LNCAP (cell line): ENCODE results near the gene LVRN.

ENCODE experiments used
- CTCF ChIP-seq: fragments of 450-650 bp; IDR thresholded peaks from 2 replicates; pipeline ENCODE4 v1.5.1; 2017; ENCODE audit warnings: mild to moderate bottlenecking

LVRN gene

GRCh38 chr5:115952588-115952987 lies 9.7 kb upstream of the LVRN start:
- no peak for TF ChIP-seq CTCF

GRCh38 chr5:115954144-115954543 lies 8.1 kb upstream of the LVRN start:
- no peak for TF ChIP-seq CTCF

DNA sequence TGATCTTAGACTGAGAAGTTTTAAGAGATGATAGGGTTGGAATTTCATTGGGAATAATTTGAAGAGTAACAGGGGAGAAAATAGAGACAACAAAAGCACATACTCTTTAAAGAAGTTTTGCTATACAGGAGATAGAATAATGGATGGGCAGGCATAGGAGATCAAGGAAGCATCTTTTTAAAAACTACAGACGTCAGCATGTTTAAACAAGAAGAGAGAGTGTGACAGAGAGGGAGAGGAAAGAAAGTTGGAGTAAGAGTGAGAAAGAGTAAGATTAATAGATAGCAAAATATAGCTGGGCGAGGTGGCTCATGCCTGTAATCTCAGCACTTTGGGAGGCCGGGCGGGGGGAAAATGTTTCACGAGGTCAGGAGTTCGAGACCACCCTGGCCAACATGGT lies 5.3 kb upstream of the LVRN start:
- no peak for TF ChIP-seq CTCF

DNA sequence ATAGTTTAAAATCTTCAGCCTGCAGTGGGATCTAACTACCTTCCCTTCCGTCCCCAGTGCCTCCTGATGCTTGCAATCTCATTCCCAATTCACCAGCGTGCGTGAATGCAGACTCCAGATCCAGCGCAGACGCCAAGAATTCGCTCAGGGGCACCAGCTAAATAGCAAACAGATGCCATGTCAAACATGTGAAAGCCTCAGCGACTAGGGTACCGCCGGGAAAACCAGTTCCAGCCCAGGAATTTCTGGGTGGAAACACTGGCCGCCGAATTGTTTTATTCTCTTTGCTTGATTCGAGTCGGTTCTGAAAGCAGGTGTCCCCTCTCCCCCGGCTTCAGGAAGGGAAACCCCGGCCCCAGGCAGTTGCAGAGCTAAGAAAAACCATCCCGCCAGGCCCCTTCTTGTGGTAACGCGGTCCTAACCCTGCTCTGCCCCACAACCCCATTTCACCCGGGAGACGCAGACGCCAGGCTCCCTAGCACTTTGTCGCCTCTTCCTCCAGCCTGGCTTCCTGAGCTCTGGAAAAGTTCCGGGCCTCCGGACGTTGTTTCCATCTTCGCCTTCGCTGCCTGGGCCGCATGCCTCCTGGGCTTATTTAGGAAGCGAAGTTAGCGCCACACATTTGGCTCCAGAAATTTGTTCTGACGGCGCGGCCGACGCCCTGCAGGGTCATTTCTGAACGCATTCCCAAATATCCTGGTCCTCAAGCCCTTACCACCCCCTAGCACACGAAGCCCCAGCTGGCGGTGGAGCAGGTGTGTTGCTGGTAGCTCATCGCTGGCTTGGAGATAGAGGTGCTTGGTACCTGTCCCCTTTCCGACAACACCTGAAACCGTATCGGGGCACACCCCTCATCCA lies 665 bp upstream of the LVRN start:
- TF ChIP-seq CTCF: no peak

DNA sequence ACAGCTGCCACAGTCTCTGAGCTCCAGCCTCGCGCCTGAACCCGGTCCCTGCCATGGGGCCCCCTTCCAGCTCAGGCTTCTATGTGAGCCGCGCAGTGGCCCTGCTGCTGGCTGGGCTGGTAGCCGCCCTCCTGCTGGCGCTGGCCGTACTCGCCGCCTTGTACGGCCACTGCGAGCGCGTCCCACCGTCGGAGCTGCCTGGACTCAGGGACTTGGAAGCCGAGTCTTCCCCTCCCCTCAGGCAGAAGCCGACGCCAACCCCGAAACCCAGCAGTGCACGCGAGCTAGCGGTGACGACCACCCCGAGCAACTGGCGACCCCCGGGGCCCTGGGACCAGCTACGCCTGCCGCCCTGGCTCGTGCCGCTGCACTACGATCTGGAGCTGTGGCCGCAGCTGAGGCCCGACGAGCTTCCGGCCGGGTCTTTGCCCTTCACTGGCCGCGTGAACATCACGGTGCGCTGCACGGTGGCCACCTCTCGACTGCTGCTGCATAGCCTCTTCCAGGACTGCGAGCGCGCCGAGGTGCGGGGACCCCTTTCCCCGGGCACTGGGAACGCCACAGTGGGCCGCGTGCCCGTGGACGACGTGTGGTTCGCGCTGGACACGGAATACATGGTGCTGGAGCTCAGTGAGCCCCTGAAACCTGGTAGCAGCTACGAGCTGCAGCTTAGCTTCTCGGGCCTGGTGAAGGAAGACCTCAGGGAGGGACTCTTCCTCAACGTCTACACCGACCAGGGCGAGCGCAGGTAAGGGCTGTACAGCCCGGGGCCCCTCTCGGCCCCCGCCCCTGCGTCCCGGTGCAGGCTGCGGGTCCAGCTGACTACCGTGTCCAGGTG lies 509 bp downstream of the LVRN start:
- no peak for TF ChIP-seq CTCF

DNA sequence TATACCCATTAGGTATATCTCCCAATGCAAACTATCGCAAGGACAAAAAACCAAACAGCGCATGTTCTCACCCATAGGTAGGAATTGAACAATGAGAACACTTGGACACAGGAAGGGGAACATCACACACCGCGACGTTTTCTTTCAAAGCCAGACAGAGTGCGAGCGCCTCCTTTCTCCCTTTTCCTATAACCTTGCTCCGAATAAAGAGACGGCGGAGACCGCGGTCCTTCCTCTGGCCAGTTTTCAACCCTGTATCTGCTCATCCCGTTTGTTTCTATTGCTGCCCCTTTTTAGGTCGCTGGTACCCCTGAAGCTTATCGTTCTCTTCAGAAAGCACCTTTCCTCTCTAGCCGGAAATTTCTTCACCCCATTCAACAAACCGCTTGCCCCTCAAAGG lies 1.3 kb downstream of the LVRN start:
- TF ChIP-seq CTCF: no peak

- no peak for TF ChIP-seq CTCF
Measured at GRCh38 chr5:115968770-115969169, 6.5 kb downstream of the LVRN start.
